Neural progenitor cell (in vitro differentiated cells): ENCODE data around the gene GADD45G. TPM values are rescaled to one million over a fixed set of nuclear protein-coding genes. Genes with fewer than 3 reads are reported as not detected.

Experiments used
- DNase-seq: peaks from one replicate; pipeline ENCODE4 v3.0.0-alpha.2; 2016; ENCODE audit warnings: low spot score
- H2AFZ ChIP-seq: fragments of 200-600 bp; sonication (generic); replicated peaks from 2 replicates; pipeline ENCODE4 v1.6.1; 2016; ENCODE audit warnings: antibody characterized with exemption
- H3F3A ChIP-seq: fragments of 200-600 bp; sonication (generic); 2 replicates; pipeline ENCODE4 v1.6.1; 2016; ENCODE audit warnings: antibody characterized with exemption, low read depth
- H3K27ac ChIP-seq: fragments of 200-600 bp; sonication (generic); 2 replicates; pipeline ENCODE4 v1.5.1; 2016; ENCODE audit warnings: mild to moderate bottlenecking
- H3K27me3 ChIP-seq: fragments of 200-600 bp; sonication (generic); 2 replicates; pipeline ENCODE4 v1.6.1; 2016; ENCODE audit warnings: mild to moderate bottlenecking, moderate library complexity
- H3K36me3 ChIP-seq: fragments of 200-600 bp; sonication (generic); 2 replicates; pipeline ENCODE4 v1.5.1; 2016
- H3K4me1 ChIP-seq: fragments of 200-600 bp; sonication (generic); 2 replicates; pipeline ENCODE4 v1.6.1; 2016; ENCODE audit warnings: mixed run types
- H3K4me2 ChIP-seq: fragments of 200-600 bp; sonication (generic); 2 replicates; pipeline ENCODE4 v1.6.1; 2016
- H3K4me3 ChIP-seq: fragments of 200-600 bp; sonication (generic); 2 replicates; pipeline ENCODE4 v1.5.1; 2016
- H3K79me2 ChIP-seq: fragments of 200-600 bp; sonication (generic); 2 replicates; pipeline ENCODE4 v1.6.1; 2016; ENCODE audit warnings: low read depth
- H3K9ac ChIP-seq: fragments of 200-600 bp; sonication (generic); 2 replicates; pipeline ENCODE4 v1.6.1; 2016
- H3K9me3 ChIP-seq: fragments of 200-600 bp; sonication (generic); 2 replicates; pipeline ENCODE4 v1.5.1; 2016; ENCODE audit warnings: low read depth
- H4K20me1 ChIP-seq: fragments of 200-600 bp; sonication (generic); 2 replicates; pipeline ENCODE4 v1.6.1; 2016; ENCODE audit warnings: low read depth
- H3K27ac Mint-ChIP-seq: 3 replicates; pipeline ENCODE4 v1.8.0; 2021; ENCODE audit warnings: mixed read lengths
- H3K27me3 Mint-ChIP-seq: 2 replicates; pipeline ENCODE4 v1.8.0; 2022; ENCODE audit warnings: low read depth, mild to moderate bottlenecking, inconsistent platforms, moderate library complexity, mixed read lengths; ENCODE audit not compliant: insufficient read depth
- H3K36me3 Mint-ChIP-seq: 3 replicates; pipeline ENCODE4 v1.8.0; 2021; ENCODE audit warnings: mixed read lengths
- H3K4me1 Mint-ChIP-seq: 3 replicates; pipeline ENCODE4 v1.8.0; 2021; ENCODE audit warnings: mixed read lengths
- H3K4me3 Mint-ChIP-seq: 3 replicates; pipeline ENCODE4 v1.8.0; 2021; ENCODE audit warnings: mild to moderate bottlenecking, moderate library complexity, mixed read lengths
- H3K9me3 Mint-ChIP-seq: 3 replicates; pipeline ENCODE4 v1.8.0; 2020; ENCODE audit warnings: mixed read lengths
- EZH2 ChIP-seq: fragments of 200-600 bp; sonication (generic); IDR thresholded peaks from 2 replicates; pipeline ENCODE4 v1.6.1; 2017; ENCODE audit warnings: antibody characterized with exemption, mild to moderate bottlenecking, moderate library complexity
- EZH2phosphoT487 ChIP-seq: fragments of 200-600 bp; sonication (generic); IDR thresholded peaks from 2 replicates; pipeline ENCODE4 v1.6.1; 2017; ENCODE audit warnings: antibody characterized with exemption
- total RNA-seq: library from RNA; depleted of rRNA; stranded (reverse); fragments of >200 nt; gene quantifications from 2 replicates; pipeline ENCODE4 v1.2.3, GENCODE V29; 2015; ENCODE audit warnings: low replicate concordance
- TF ChIP-seq, protein P1 (sequence below): fragments of 200-600 bp; sonication (generic); IDR thresholded peaks from 2 replicates; pipeline ENCODE4 v1.5.1; 2017; ENCODE audit warnings: antibody characterized with exemption, mild to moderate bottlenecking

The GADD45G gene
- total RNA-seq, 1 donor from 2014 or later: not detected

DNA sequence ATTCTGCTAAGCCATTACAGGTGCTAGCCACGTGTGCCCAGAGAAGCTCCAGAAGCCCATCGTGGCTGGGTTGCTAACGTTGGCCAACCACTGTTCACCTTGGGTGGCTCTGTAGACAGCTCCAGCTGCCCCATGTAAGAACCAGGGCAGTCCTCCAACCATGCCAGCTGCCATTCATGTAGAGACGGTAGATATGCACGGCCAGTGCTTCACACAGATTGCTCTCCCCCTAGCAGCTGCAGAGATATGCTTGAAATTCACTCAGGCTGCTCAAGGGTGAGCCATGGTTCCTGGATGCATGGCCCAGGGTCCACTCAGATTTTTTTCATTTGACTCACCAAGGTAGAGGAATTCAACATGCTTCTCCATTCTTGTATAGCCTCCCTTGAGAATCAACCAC, 31.0 kb downstream of the GADD45G start:
- H3K4me1 Mint-ChIP-seq: peaks cover 9% of the 10 kb centered on the region
- peaks cover 22% of the 10 kb centered on the region for H3K27me3 Mint-ChIP-seq
- H4K20me1 ChIP-seq: no peaks in the 10 kb centered on the region
- H3K9me3 Mint-ChIP-seq: no peaks in the 10 kb centered on the region
- TF ChIP-seq EZH2 (no peak), EZH2phosphoT487 (no peak)
- TF ChIP-seq, protein P1, sequence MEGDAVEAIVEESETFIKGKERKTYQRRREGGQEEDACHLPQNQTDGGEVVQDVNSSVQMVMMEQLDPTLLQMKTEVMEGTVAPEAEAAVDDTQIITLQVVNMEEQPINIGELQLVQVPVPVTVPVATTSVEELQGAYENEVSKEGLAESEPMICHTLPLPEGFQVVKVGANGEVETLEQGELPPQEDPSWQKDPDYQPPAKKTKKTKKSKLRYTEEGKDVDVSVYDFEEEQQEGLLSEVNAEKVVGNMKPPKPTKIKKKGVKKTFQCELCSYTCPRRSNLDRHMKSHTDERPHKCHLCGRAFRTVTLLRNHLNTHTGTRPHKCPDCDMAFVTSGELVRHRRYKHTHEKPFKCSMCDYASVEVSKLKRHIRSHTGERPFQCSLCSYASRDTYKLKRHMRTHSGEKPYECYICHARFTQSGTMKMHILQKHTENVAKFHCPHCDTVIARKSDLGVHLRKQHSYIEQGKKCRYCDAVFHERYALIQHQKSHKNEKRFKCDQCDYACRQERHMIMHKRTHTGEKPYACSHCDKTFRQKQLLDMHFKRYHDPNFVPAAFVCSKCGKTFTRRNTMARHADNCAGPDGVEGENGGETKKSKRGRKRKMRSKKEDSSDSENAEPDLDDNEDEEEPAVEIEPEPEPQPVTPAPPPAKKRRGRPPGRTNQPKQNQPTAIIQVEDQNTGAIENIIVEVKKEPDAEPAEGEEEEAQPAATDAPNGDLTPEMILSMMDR: no peak
- no peak overlapping the region for H3K27ac Mint-ChIP-seq
- no peak overlapping the region for H3K4me3 Mint-ChIP-seq
- no peaks in the 10 kb centered on the region for H3K79me2 ChIP-seq
- H2AFZ ChIP-seq: no peak overlapping the region
- H3K36me3 ChIP-seq: no peaks in the 10 kb centered on the region
- DNase-seq: no peak
- no peaks in the 10 kb centered on the region for H3F3A ChIP-seq
- H3K36me3 Mint-ChIP-seq: no peaks in the 10 kb centered on the region
- H3K27me3 ChIP-seq: no peaks in the 10 kb centered on the region
- peaks cover 8% of the 10 kb centered on the region for H3K4me1 ChIP-seq
- no peaks in the 10 kb centered on the region for H3K9me3 ChIP-seq
- no peak overlapping the region for H3K27ac ChIP-seq
- H3K4me3 ChIP-seq: no peak overlapping the region
- no peak overlapping the region for H3K9ac ChIP-seq
- no peak overlapping the region for H3K4me2 ChIP-seq

DNA sequence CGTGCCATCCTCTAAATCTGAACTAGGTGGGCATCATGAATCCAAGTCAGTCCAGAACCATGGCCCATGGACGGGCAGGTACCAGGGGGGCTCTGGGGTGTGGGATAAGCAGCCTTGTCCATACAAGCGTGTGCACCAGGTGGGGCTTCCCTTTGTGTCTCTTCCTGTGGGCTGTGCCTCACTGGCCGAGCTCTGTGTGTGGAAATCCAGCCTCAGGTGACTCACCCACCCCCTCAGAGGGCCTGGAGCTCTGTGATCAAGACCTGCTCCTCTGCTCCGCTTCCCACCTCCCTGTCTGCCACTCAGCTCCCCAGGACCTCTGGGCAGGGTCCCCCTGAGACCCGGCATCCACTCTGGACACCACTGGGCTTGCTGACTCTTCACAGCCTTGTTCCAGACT, 33.0 kb downstream of the GADD45G start:
- DNase-seq: no peak
- Histone ChIP-seq H3K4me2 (no peak overlapping the region), H4K20me1 (no peaks in the 10 kb centered on the region), H3K9me3 (no peaks in the 10 kb centered on the region), H3K4me3 (no peak overlapping the region), H3K9ac (no peak overlapping the region), H3K79me2 (no peaks in the 10 kb centered on the region), H3K27me3 (no peaks in the 10 kb centered on the region), H3K4me1 (peaks cover 8% of the 10 kb centered on the region), H2AFZ (no peak overlapping the region), H3F3A (no peaks in the 10 kb centered on the region), H3K36me3 (no peaks in the 10 kb centered on the region), H3K27ac (no peak overlapping the region)
- Mint-ChIP-seq H3K4me3 (no peak overlapping the region), H3K4me1 (peaks cover 9% of the 10 kb centered on the region), H3K9me3 (no peaks in the 10 kb centered on the region), H3K27ac (peak overlapping the region; percentile 86), H3K27me3 (peaks cover 17% of the 10 kb centered on the region), H3K36me3 (no peaks in the 10 kb centered on the region)
- TF ChIP-seq EZH2phosphoT487 (no peak), EZH2 (no peak)
- TF ChIP-seq, protein P1: no peak

DNA sequence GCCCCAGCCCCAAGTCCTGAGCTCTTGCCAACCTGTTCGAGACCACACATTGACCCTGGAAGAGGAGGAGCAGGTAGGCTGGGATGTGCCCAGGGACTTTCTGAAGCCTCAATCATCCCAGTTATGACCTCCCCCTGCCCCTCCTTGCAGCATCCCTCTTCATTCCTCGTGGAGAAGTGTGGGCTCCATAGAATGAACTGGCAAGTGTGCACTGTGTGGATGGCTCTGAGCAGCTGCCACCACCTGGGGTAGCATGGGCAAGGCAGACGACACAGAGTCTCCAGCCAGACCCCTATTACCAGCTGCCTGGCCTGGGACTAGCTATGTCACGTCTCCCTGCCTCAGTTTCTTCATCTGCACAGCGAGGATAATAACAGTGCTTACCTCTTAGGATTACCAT, 33.5 kb downstream of the GADD45G start:
- H3K4me3 ChIP-seq: no peak overlapping the region
- peaks cover 17% of the 10 kb centered on the region for H3K27me3 Mint-ChIP-seq
- no peaks in the 10 kb centered on the region for H3K36me3 ChIP-seq
- peak overlapping the region; percentile 42 for H3K27ac Mint-ChIP-seq
- H3K9me3 Mint-ChIP-seq: no peaks in the 10 kb centered on the region
- H2AFZ ChIP-seq: no peak overlapping the region
- peaks cover 9% of the 10 kb centered on the region for H3K4me1 Mint-ChIP-seq
- no peaks in the 10 kb centered on the region for H3K27me3 ChIP-seq
- no peaks in the 10 kb centered on the region for H3K9me3 ChIP-seq
- DNase-seq: no peak
- TF ChIP-seq, protein P1: no peak
- TF ChIP-seq EZH2 (no peak), EZH2phosphoT487 (no peak)
- no peak overlapping the region for H3K4me3 Mint-ChIP-seq
- H3K36me3 Mint-ChIP-seq: no peaks in the 10 kb centered on the region
- H3K9ac ChIP-seq: no peak overlapping the region
- H3K27ac ChIP-seq: no peak overlapping the region
- no peaks in the 10 kb centered on the region for H3F3A ChIP-seq
- H3K4me1 ChIP-seq: peaks cover 8% of the 10 kb centered on the region
- no peaks in the 10 kb centered on the region for H4K20me1 ChIP-seq
- H3K79me2 ChIP-seq: no peaks in the 10 kb centered on the region
- no peak overlapping the region for H3K4me2 ChIP-seq
